HEK293 (cell line): Measurements from ENCODE around the gene AKNA.

Source experiments
- CTCF ChIA-PET: fragments of 350-600 bp; formaldehyde crosslinking; extraction: SDS; loops from one replicate; lab custom pipeline; 2021; ENCODE audit warnings: antibody characterized with exemption; lab: Yijun Ruan, JAX
- POLR2A ChIA-PET: fragments of 300-600 bp; formaldehyde crosslinking; extraction: SDS; loops from one replicate; lab custom pipeline; 2020; ENCODE audit warnings: antibody characterized with exemption, inconsistent platforms; lab: Yijun Ruan, JAX
- H3K27ac ChIP-seq: fragments of 200-500 bp; sonication (Bioruptor generic); 2 replicates; pipeline ENCODE4 v1.5.1; 2014; ENCODE audit warnings: low read depth, low read length, control low read depth, inconsistent platforms; ENCODE audit errors: extremely low read depth
- H3K36me3 ChIP-seq, 2 experiments: fragments of 200-500 bp in 1 of 2; sonication (Bioruptor generic) in 1 of 2; 1 replicate in 1 of 2; 2 replicates in 1 of 2; pipeline ENCODE4 v1.5.1; 2014 to 2017; ENCODE audit warnings: inconsistent platforms in 2 of 2, low read length in 2 of 2; ENCODE audit not compliant: control insufficient read depth in 2 of 2, insufficient read depth in 1 of 2
- H3K4me1 ChIP-seq: fragments of 200-500 bp; sonication (Bioruptor generic); 2 replicates; pipeline ENCODE4 v1.5.1; 2014; ENCODE audit warnings: mild to moderate bottlenecking, low read length, inconsistent platforms; ENCODE audit not compliant: control insufficient read depth, insufficient read depth
- H3K4me3 ChIP-seq: 2 replicates; pipeline ENCODE4 v1.5.1; 2011; ENCODE audit warnings: low read depth, mild to moderate bottlenecking, control low read depth, low read length, moderate library complexity
- H3K9me3 ChIP-seq: fragments of 200-500 bp; sonication (Bioruptor generic); 2 replicates; pipeline ENCODE4 v1.5.1; 2014; ENCODE audit warnings: low read depth, low read length, inconsistent platforms; ENCODE audit not compliant: control insufficient read depth, insufficient read depth
- EGR2 ChIP-seq: fragments of 450-650 bp; formaldehyde crosslinking; IDR thresholded peaks from 2 replicates; pipeline ENCODE4 v1.5.1; 2016; ENCODE audit warnings: low read depth, missing biosample characterization, missing genetic modification characterization
- IKZF3 ChIP-seq: fragments of 450-650 bp; IDR thresholded peaks from 2 replicates; pipeline ENCODE4 v1.5.0; 2018; ENCODE audit warnings: missing biosample characterization, mild to moderate bottlenecking, missing genetic modification characterization, moderate library complexity
- KLF1 ChIP-seq: fragments of 450-650 bp; formaldehyde crosslinking; IDR thresholded peaks from 2 replicates; pipeline ENCODE4 v1.5.1; 2016; ENCODE audit warnings: missing biosample characterization, missing genetic modification characterization
- KLF8 ChIP-seq: fragments of 450-650 bp; formaldehyde crosslinking; IDR thresholded peaks from 2 replicates; pipeline ENCODE4 v1.5.1; 2016; ENCODE audit warnings: missing biosample characterization, missing genetic modification characterization
- MZF1 ChIP-seq: fragments of 450-650 bp; formaldehyde crosslinking; IDR thresholded peaks from 2 replicates; pipeline ENCODE4 v1.5.1; 2017; ENCODE audit warnings: missing biosample characterization, missing genetic modification characterization, borderline replicate concordance
- PRDM4 ChIP-seq: fragments of 450-650 bp; formaldehyde crosslinking; IDR thresholded peaks from 2 replicates; pipeline ENCODE4 v1.5.1; 2017; ENCODE audit warnings: missing biosample characterization, missing genetic modification characterization
- SCRT2 ChIP-seq: fragments of 450-650 bp; formaldehyde crosslinking; IDR thresholded peaks from 2 replicates; pipeline ENCODE4 v1.5.1; 2016; ENCODE audit warnings: missing biosample characterization, missing genetic modification characterization
- SP3 ChIP-seq: fragments of 450-650 bp; formaldehyde crosslinking; IDR thresholded peaks from 2 replicates; pipeline ENCODE4 v1.5.1; 2016; ENCODE audit warnings: missing biosample characterization, missing genetic modification characterization
- ZBTB1 ChIP-seq: fragments of 450-650 bp; formaldehyde crosslinking; IDR thresholded peaks from 2 replicates; pipeline ENCODE4 v1.5.1; 2016; ENCODE audit warnings: missing biosample characterization, missing genetic modification characterization
- ZBTB17 ChIP-seq: fragments of 450-650 bp; formaldehyde crosslinking; IDR thresholded peaks from 2 replicates; pipeline ENCODE4 v1.5.1; 2016; ENCODE audit warnings: missing biosample characterization, missing genetic modification characterization
- ZBTB49 ChIP-seq: fragments of 450-650 bp; formaldehyde crosslinking; IDR thresholded peaks from 2 replicates; pipeline ENCODE4 v1.5.1; 2016; ENCODE audit warnings: missing biosample characterization, missing genetic modification characterization, low read depth
- ZFHX2 ChIP-seq: fragments of 450-650 bp; formaldehyde crosslinking; conservative IDR thresholded peaks from 2 replicates; pipeline ENCODE4 v1.5.1; 2016; ENCODE audit warnings: missing biosample characterization, missing genetic modification characterization
- ZFP41 ChIP-seq: fragments of 450-650 bp; formaldehyde crosslinking; IDR thresholded peaks from 2 replicates; pipeline ENCODE4 v1.5.1; 2016; ENCODE audit warnings: missing biosample characterization, missing genetic modification characterization, borderline replicate concordance
- ZNF10 ChIP-seq: fragments of 450-650 bp; formaldehyde crosslinking; IDR thresholded peaks from 2 replicates; pipeline ENCODE4 v1.5.1; 2017; ENCODE audit warnings: missing biosample characterization, missing genetic modification characterization
- ZNF114 ChIP-seq: fragments of 450-650 bp; formaldehyde crosslinking; IDR thresholded peaks from 2 replicates; pipeline ENCODE4 v1.5.0; 2017; ENCODE audit warnings: missing biosample characterization, missing genetic modification characterization
- ZNF302 ChIP-seq: fragments of 450-650 bp; formaldehyde crosslinking; IDR thresholded peaks from 2 replicates; pipeline ENCODE4 v1.5.1; 2016; ENCODE audit warnings: missing biosample characterization, missing genetic modification characterization, low read depth
- ZNF341 ChIP-seq: fragments of 450-650 bp; formaldehyde crosslinking; IDR thresholded peaks from 2 replicates; pipeline ENCODE4; 2016; ENCODE audit warnings: low read depth, missing biosample characterization, missing genetic modification characterization
- ZNF398 ChIP-seq: fragments of 450-650 bp; formaldehyde crosslinking; IDR thresholded peaks from 2 replicates; pipeline ENCODE4 v1.5.1; 2017; ENCODE audit warnings: missing biosample characterization, missing genetic modification characterization
- ZNF514 ChIP-seq: fragments of 450-650 bp; formaldehyde crosslinking; IDR thresholded peaks from 2 replicates; pipeline ENCODE4 v1.5.1; 2016; ENCODE audit warnings: missing biosample characterization, missing genetic modification characterization
- ZNF623 ChIP-seq: fragments of 450-650 bp; formaldehyde crosslinking; IDR thresholded peaks from 2 replicates; pipeline ENCODE4 v1.5.1; 2016; ENCODE audit warnings: missing biosample characterization, missing genetic modification characterization
- ZNF654 ChIP-seq: fragments of 450-650 bp; formaldehyde crosslinking; IDR thresholded peaks from 2 replicates; pipeline ENCODE4 v1.5.1; 2016; ENCODE audit warnings: low read depth, missing biosample characterization, missing genetic modification characterization
- ZNF660 ChIP-seq: fragments of 450-650 bp; IDR thresholded peaks from 2 replicates; pipeline ENCODE4 v1.5.1; 2018; ENCODE audit warnings: missing biosample characterization, mild to moderate bottlenecking, missing genetic modification characterization
- ZNF707 ChIP-seq: fragments of 450-650 bp; formaldehyde crosslinking; IDR thresholded peaks from 2 replicates; pipeline ENCODE4 v1.5.1; 2016; ENCODE audit warnings: missing biosample characterization, missing genetic modification characterization
- TF ChIP-seq, protein P1 (sequence below): fragments of 450-650 bp; formaldehyde crosslinking; IDR thresholded peaks from 2 replicates; pipeline ENCODE4 v1.5.1; 2016; ENCODE audit warnings: missing biosample characterization, missing genetic modification characterization

Gene AKNA

DNA sequence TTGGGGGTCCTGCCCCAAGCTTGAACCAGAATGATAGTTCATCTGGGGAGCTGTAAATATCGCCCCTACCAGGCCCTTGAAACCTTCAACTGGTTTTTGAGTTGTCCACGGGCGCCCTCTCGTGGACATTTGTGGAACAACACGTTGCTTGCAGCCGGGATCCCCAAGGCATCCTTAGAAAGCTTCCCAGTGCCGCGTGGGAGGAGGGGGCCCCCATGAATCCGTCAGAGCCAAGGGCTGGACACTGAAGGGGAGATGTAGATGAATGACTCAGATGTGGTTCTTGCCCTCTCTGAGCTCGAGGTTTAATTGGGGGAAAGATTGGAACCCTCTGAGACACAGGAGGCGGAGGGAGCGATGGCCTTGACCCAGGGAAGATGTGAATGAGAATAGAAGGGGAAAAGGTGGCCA lies 96.7 kb downstream of the AKNA start:
- CTCF ChIA-PET, result interaction anchor here (0.5 to 8.5 kb wide), 67 partner anchors 9 to 657 kb away, joined by 3 to 225 read pairs (median 4); partner anchors contain the start of genes AMBP, COL27A1 and KIF12
- TF ChIP-seq ZNF514 (tag by site-specific recombination) (no peak), PRDM4 (tag by site-specific recombination) (peak; percentile 53; the same call in 1 of the 2 replicates), ZNF654 (tag by site-specific recombination) (peak; percentile 72), EGR2 (tag by site-specific recombination) (0 out of 2 replicates have a peak, but pooled peaks have one; percentile 21), ZNF114 (tag by site-specific recombination) (no peak), IKZF3 (0 out of 2 replicates have a peak, but pooled peaks have one; percentile 20), ZFHX2 (peak; percentile 42)
- TF ChIP-seq, protein P1, sequence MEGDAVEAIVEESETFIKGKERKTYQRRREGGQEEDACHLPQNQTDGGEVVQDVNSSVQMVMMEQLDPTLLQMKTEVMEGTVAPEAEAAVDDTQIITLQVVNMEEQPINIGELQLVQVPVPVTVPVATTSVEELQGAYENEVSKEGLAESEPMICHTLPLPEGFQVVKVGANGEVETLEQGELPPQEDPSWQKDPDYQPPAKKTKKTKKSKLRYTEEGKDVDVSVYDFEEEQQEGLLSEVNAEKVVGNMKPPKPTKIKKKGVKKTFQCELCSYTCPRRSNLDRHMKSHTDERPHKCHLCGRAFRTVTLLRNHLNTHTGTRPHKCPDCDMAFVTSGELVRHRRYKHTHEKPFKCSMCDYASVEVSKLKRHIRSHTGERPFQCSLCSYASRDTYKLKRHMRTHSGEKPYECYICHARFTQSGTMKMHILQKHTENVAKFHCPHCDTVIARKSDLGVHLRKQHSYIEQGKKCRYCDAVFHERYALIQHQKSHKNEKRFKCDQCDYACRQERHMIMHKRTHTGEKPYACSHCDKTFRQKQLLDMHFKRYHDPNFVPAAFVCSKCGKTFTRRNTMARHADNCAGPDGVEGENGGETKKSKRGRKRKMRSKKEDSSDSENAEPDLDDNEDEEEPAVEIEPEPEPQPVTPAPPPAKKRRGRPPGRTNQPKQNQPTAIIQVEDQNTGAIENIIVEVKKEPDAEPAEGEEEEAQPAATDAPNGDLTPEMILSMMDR, result peak; percentile 49; the same call in 1 of the 2 replicates
- TF ChIP-seq, all 188 proteins: peak for 6
- Histone ChIP-seq H3K9me3 (no peaks in the 10 kb centered on the region), H3K36me3 (peaks cover 0 to 13% of the 10 kb centered on the region in 2 experiments; a peak in 2 of 3 replicates), H3K4me3 (no peak overlapping the region), H3K27ac (no peak overlapping the region), H3K4me1 (no peaks in the 10 kb centered on the region)
- POLR2A ChIA-PET, result interaction anchor here (1.0 to 1.4 kb wide), 3 partner anchors 136 to 183 kb away, joined by 3 to 9 read pairs (median 3); partner anchors contain the start of gene COL27A1

DNA sequence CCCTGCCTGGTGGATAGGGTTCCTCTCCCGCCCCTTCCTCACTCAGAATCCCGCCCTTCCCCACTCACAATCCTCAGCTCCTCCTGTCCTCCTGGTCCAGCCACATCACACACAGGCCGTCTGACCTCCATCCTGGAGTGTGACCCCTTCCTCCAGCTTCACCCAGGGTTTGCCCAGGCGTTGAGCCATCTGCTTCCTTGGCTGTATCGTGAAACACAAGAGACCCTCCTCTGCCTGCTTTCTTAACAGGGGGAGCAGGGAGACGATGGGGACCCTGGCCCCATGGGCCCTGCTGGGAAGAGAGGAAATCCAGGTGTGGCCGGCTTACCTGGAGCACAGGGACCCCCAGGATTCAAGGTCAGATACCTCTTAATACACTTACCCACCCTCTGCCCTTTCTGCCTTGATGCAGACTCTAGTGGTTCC lies 97.2 kb downstream of the AKNA start:
- ChIA-PET POLR2A (interaction anchor here (0.6 to 1.4 kb wide), 3 partner anchors 135 to 450 kb away, joined by 3 to 9 read pairs (median 3); partner anchors contain the start of gene COL27A1), CTCF (interaction anchor here (0.5 to 8.5 kb wide), 55 partner anchors 9 to 615 kb away, joined by 3 to 225 read pairs (median 4); partner anchors contain the start of genes AMBP, COL27A1 and KIF12)
- Histone ChIP-seq H3K36me3 (peaks cover 0 to 13% of the 10 kb centered on the region in 2 experiments; a peak in 2 of 3 replicates), H3K27ac (no peak overlapping the region), H3K9me3 (no peaks in the 10 kb centered on the region), H3K4me3 (no peak overlapping the region), H3K4me1 (no peaks in the 10 kb centered on the region)
- no peak for TF ChIP-seq IKZF3
- no peak for TF ChIP-seq ZBTB1 (tag by site-specific recombination)
- TF ChIP-seq ZNF302, result no peak
- no peak for TF ChIP-seq SCRT2
- TF ChIP-seq ZNF398 (tag by site-specific recombination), result no peak
- TF ChIP-seq SP3, result no peak
- TF ChIP-seq KLF8 (tag by site-specific recombination), result no peak
- no peak for TF ChIP-seq ZFP41 (tag by site-specific recombination)
- no peak for TF ChIP-seq KLF1
- no peak for TF ChIP-seq ZBTB17
- no peak for TF ChIP-seq ZNF514 (tag by site-specific recombination)
- no peak for TF ChIP-seq ZNF341 (tag by site-specific recombination)
- no peak for TF ChIP-seq ZBTB49 (tag by site-specific recombination)
- TF ChIP-seq ZNF660 (tag by site-specific recombination), result no peak
- no peak for TF ChIP-seq ZNF707 (tag by site-specific recombination)
- no peak for TF ChIP-seq MZF1
- TF ChIP-seq ZNF10 (tag by site-specific recombination), result no peak
- TF ChIP-seq ZNF623 (tag by site-specific recombination), result no peak
